Activated naive CD8-positive, alpha-beta T cell (primary cell): Measurements from ENCODE around the gene SPIRE2.
A peak's percentile ranks its signal among the peaks of the same experiment; 100 is the strongest.

Experiments used
- H3K27ac Mint-ChIP-seq: one replicate; pipeline ENCODE4 v1.8.0; 2021; ENCODE audit warnings: mixed read lengths
- H3K27me3 Mint-ChIP-seq: one replicate; pipeline ENCODE4 v1.8.0; 2021; ENCODE audit warnings: mixed read lengths
- H3K36me3 Mint-ChIP-seq: one replicate; pipeline ENCODE4 v1.8.0; 2021; ENCODE audit warnings: mixed read lengths
- H3K4me1 Mint-ChIP-seq: one replicate; pipeline ENCODE4 v1.8.0; 2021; ENCODE audit warnings: low read depth, mixed read lengths
- H3K4me3 Mint-ChIP-seq: one replicate; pipeline ENCODE4 v1.8.0; 2021; ENCODE audit warnings: mild to moderate bottlenecking, mixed read lengths
- H3K9me3 Mint-ChIP-seq: one replicate; pipeline ENCODE4 v1.8.0; 2021; ENCODE audit warnings: low read depth, mixed read lengths

Gene SPIRE2

GRCh38 chr16:89842471-89843408 is 14.5 kb downstream of the SPIRE2 start:
- peaks cover 19% of the 10 kb centered on the region for H3K4me1 Mint-ChIP-seq
- H3K27ac Mint-ChIP-seq = no peak overlapping the region
- H3K27me3 Mint-ChIP-seq = no peaks in the 10 kb centered on the region
- H3K4me3 Mint-ChIP-seq = no peak overlapping the region
- H3K9me3 Mint-ChIP-seq = no peaks in the 10 kb centered on the region
- no peaks in the 10 kb centered on the region for H3K36me3 Mint-ChIP-seq

- H3K4me1 Mint-ChIP-seq = peaks cover 15% of the 10 kb centered on the region
- no peaks in the 10 kb centered on the region for H3K36me3 Mint-ChIP-seq
- no peaks in the 10 kb centered on the region for H3K27me3 Mint-ChIP-seq
- no peak overlapping the region for H3K4me3 Mint-ChIP-seq
- H3K27ac Mint-ChIP-seq = no peak overlapping the region
- no peaks in the 10 kb centered on the region for H3K9me3 Mint-ChIP-seq
Measured at GRCh38 chr16:89843409-89844350, 15.4 kb downstream of the SPIRE2 start.

- H3K27me3 Mint-ChIP-seq = no peaks in the 10 kb centered on the region
- H3K36me3 Mint-ChIP-seq = no peaks in the 10 kb centered on the region
- no peaks in the 10 kb centered on the region for H3K9me3 Mint-ChIP-seq
- no peak overlapping the region for H3K4me3 Mint-ChIP-seq
- H3K4me1 Mint-ChIP-seq = peaks cover 12% of the 10 kb centered on the region
- H3K27ac Mint-ChIP-seq = no peak overlapping the region
Measured at GRCh38 chr16:89844739-89845339, 16.6 kb downstream of the SPIRE2 start.

GRCh38 chr16:89845417-89845816 is 17.1 kb downstream of the SPIRE2 start:
- no peak overlapping the region for H3K4me3 Mint-ChIP-seq
- H3K27me3 Mint-ChIP-seq = no peaks in the 10 kb centered on the region
- H3K9me3 Mint-ChIP-seq = no peaks in the 10 kb centered on the region
- H3K36me3 Mint-ChIP-seq = no peaks in the 10 kb centered on the region
- peaks cover 12% of the 10 kb centered on the region for H3K4me1 Mint-ChIP-seq
- H3K27ac Mint-ChIP-seq = no peak overlapping the region

GRCh38 chr16:89847051-89847939 is 19.0 kb downstream of the SPIRE2 start:
- Mint-ChIP-seq H3K27ac (no peak overlapping the region), H3K27me3 (no peaks in the 10 kb centered on the region), H3K36me3 (no peaks in the 10 kb centered on the region), H3K9me3 (no peaks in the 10 kb centered on the region), H3K4me1 (peaks cover 11% of the 10 kb centered on the region), H3K4me3 (no peak overlapping the region)

- Mint-ChIP-seq H3K36me3 (no peaks in the 10 kb centered on the region), H3K9me3 (no peaks in the 10 kb centered on the region), H3K4me3 (no peak overlapping the region), H3K27ac (no peak overlapping the region), H3K4me1 (peaks cover 11% of the 10 kb centered on the region), H3K27me3 (no peaks in the 10 kb centered on the region)
Measured at GRCh38 chr16:89847940-89848297, 19.6 kb downstream of the SPIRE2 start.

- Mint-ChIP-seq H3K27me3 (no peaks in the 10 kb centered on the region), H3K36me3 (no peaks in the 10 kb centered on the region), H3K9me3 (no peaks in the 10 kb centered on the region), H3K4me1 (peaks cover 11% of the 10 kb centered on the region), H3K27ac (no peak overlapping the region), H3K4me3 (no peak overlapping the region)
Measured at GRCh38 chr16:89848974-89849373, 20.7 kb downstream of the SPIRE2 start.

GRCh38 chr16:89853306-89853993 is 25.2 kb downstream of the SPIRE2 start:
- H3K27ac Mint-ChIP-seq = no peak overlapping the region
- H3K27me3 Mint-ChIP-seq = no peaks in the 10 kb centered on the region
- no peaks in the 10 kb centered on the region for H3K36me3 Mint-ChIP-seq

GRCh38 chr16:89855301-89855945 is 27.1 kb downstream of the SPIRE2 start:
- no peak overlapping the region for H3K27ac Mint-ChIP-seq
- no peaks in the 10 kb centered on the region for H3K36me3 Mint-ChIP-seq
- H3K27me3 Mint-ChIP-seq = no peaks in the 10 kb centered on the region
- H3K4me3 Mint-ChIP-seq = no peak overlapping the region
- H3K4me1 Mint-ChIP-seq = no peaks in the 10 kb centered on the region
- no peaks in the 10 kb centered on the region for H3K9me3 Mint-ChIP-seq

More at GRCh38 chr16:89853306-89853993, 25.2 kb downstream of the SPIRE2 start:
- Mint-ChIP-seq H3K9me3 (no peaks in the 10 kb centered on the region), H3K4me1 (no peaks in the 10 kb centered on the region), H3K4me3 (no peak overlapping the region)

GRCh38 chr16:89855986-89856385 is 27.7 kb downstream of the SPIRE2 start:
- Mint-ChIP-seq H3K27ac (no peak overlapping the region), H3K27me3 (no peaks in the 10 kb centered on the region), H3K4me3 (no peak overlapping the region), H3K9me3 (no peaks in the 10 kb centered on the region), H3K4me1 (peaks cover 2% of the 10 kb centered on the region), H3K36me3 (no peaks in the 10 kb centered on the region)

- Mint-ChIP-seq H3K4me1 (peaks cover 22% of the 10 kb centered on the region), H3K4me3 (no peak overlapping the region), H3K9me3 (no peaks in the 10 kb centered on the region), H3K36me3 (no peaks in the 10 kb centered on the region), H3K27me3 (no peaks in the 10 kb centered on the region), H3K27ac (no peak overlapping the region)
Measured at GRCh38 chr16:89858973-89859614, 30.8 kb downstream of the SPIRE2 start.

GRCh38 chr16:89859615-89860007 is 31.3 kb downstream of the SPIRE2 start:
- H3K36me3 Mint-ChIP-seq = no peaks in the 10 kb centered on the region
- H3K27me3 Mint-ChIP-seq = no peaks in the 10 kb centered on the region
- peaks cover 27% of the 10 kb centered on the region for H3K4me1 Mint-ChIP-seq
- H3K27ac Mint-ChIP-seq = no peak overlapping the region
- no peak overlapping the region for H3K4me3 Mint-ChIP-seq
- H3K9me3 Mint-ChIP-seq = no peaks in the 10 kb centered on the region

GRCh38 chr16:89860747-89861304 is 32.6 kb downstream of the SPIRE2 start:
- peaks cover 28% of the 10 kb centered on the region for H3K4me1 Mint-ChIP-seq
- peak overlapping the region; percentile 12 for H3K27ac Mint-ChIP-seq
- no peaks in the 10 kb centered on the region for H3K27me3 Mint-ChIP-seq
- no peaks in the 10 kb centered on the region for H3K9me3 Mint-ChIP-seq
- no peaks in the 10 kb centered on the region for H3K36me3 Mint-ChIP-seq
- no peak overlapping the region for H3K4me3 Mint-ChIP-seq
